Measurements from ENCODE around the gene SDR39U1.
A peak's percentile ranks its signal among the peaks of the same experiment; 100 is the strongest.

SDR39U1 gene

DNA sequence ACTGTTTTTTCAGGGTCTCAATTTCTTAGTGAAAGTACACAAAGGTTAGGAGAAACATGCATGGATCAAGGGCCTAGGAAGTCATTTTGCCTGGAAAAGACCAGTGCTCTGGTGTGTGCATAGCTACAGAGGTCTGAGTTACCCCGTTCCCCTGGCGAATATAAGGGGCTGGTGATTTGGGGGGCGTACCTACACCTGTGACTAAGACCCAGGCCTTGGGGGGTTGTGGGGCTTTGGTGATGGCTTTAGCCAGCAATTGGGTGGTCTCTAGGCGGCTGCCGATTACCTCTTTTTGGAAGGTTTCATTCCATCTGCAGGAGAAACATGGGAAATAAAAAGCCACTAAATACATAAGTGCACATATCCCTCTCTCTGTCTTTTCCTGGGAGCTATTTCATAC lies 1.1 kb downstream of the SDR39U1 start:
- no peak for DNase-seq

- DNase-seq = no peak
Measured at GRCh38 chr14:24440606-24441399, 1.8 kb downstream of the SDR39U1 start.

DNA sequence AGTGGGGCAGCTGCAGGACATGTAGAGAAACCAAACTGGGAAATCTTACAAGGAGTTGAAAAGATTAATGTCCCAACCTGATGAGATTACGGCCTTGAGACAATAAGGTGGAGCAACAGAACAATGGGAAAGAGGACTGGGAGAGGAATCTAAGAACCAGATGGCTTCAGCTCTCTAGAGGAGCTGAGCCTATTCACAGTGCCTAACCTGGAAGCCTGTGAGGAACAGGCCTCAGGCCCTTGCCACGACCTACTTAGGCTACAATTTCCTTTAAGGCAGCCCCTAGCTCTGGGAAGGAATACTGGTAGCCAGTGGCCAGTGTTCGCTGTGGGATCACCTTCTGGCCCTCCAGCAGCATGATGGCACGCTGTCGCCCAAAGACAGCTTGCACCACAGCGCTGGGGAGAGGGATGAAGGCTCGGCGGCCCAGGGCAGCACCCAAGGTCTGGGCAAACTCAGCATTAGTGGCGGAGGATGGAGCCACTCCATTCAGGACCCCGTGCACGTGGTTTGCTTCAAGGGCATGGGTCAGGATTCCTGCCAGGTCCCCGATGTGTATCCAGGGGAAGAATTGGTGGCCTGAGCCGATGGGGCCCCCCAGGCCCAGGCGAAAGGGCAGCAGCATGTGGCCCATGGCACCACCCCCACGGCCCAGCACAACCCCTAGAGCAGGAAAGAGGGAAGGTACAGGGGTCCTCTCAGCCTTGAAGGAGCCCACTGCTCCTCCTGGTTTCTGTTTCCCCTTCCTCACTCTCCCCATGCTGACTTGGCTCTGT lies 2.6 kb downstream of the SDR39U1 start:
- no peak for DNase-seq

GRCh38 chr14:24439257-24439656 lies 3.3 kb downstream of the SDR39U1 start:
- DNase-seq = no peak

GRCh38 chr14:24438223-24439097 lies 4.1 kb downstream of the SDR39U1 start:
- DNase-seq = no peak

- DNase-seq = no peak
Measured at GRCh38 chr14:24437736-24438067, 4.9 kb downstream of the SDR39U1 start.

DNA sequence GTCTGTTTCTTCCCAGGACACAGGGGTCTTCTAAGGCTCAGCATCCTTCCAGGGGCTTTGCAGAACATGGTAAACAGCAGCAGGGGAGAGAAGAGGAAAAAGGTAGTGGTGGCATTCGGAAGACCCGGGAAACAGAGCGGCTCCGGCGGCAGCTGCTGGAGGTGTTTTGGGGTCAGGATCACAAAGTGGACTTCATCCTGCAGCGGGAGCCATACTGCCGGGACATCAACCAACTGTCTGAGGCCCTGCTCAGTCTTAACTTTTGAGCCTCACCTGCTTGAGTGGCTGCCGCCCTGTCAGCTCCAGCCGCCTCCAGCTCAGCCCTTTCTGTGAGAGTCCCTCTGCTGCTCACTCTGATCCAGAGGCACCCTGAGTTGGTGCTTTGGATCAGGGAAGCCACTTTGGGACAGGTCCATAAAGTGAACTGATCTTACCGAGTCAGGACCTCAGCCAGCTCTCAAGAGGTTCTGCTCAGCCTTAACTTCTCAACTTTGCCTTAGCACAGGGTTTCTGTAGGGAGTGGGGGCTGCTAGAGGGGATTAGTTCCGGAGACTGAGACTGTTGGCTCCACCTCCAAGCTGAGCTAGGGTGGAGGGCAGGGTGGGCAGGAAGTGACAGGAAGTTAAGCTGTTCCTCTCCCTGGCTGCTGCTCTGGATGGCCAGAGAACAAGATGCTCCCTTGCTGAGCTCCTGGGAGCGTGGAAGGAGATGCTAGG lies 5.4 kb downstream of the SDR39U1 start:
- no peak for DNase-seq

DNA sequence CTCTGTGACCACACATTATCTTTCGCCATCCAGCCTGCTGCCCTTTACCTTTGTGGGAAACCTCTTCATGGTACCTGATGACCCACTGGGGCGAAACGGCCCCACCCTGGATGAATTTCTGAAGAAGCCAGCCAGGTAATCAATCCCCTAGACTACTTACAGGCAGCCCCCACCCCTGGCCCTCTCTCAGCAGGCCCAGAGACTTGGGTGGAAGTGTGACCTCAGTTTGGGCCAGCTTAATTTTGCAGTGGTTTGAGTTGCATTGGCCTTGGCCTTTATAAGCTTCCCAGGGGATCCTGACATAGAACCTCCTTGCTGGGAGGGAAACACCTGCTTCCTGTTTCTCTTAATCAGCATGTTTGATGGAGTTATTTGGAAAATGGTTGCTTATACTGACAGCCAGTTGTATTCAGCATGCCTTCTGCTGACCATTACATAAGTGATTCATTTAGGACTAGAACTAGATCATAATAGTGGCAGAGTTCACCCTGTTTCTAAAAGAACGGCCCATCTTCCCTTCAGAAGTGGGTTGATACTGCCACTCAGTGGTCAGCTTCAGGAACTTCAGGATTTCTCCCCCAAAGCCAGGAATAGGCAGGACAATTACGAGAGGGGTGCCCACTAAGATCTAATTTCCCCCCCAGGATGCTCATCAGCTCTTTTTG lies 6.1 kb downstream of the SDR39U1 start:
- DNase-seq = peak in 1 of 2 donors; percentile 31

DNA sequence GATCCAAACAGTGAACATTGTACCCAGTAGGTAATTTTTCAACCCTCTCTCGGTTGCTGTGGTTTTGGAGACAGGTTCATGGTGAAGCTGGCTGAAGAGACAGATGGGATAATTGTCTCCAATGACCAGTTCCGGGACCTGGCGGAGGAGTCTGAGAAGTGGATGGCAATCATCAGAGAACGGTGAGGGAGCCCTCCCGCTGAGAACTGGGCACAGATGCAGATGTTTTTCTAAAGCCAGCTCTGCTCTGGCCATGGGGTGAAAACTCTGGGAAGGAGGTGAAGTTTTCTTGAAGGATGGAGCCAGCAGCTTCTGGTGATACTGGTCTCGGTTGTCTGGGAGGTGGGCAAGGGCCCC lies 6.6 kb downstream of the SDR39U1 start:
- no peak for DNase-seq

- no peak for DNase-seq
Measured at GRCh38 chr14:24435192-24435810, 7.3 kb downstream of the SDR39U1 start.

DNA sequence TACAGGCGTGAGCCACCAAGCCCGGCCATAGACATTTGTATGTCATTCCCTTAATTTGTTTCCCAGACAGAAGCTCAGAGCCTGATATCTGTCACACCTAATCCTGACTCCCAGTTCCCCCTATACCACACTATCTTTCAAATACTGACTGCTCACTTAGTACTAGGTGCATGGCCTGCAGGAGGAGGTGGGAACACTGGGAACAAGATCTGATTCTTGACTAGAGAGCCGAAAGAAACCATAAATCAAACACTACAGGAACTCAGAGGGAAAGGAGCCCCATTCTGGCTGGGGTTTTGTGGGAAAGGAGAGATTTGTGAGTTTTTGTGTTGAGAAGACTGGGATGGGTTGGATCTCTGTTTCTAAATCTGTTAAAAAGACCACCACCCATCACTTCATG lies 7.9 kb downstream of the SDR39U1 start:
- no peak for DNase-seq

- DNase-seq = no peak
Measured at GRCh38 chr14:24434036-24434435, 8.5 kb downstream of the SDR39U1 start.

DNA sequence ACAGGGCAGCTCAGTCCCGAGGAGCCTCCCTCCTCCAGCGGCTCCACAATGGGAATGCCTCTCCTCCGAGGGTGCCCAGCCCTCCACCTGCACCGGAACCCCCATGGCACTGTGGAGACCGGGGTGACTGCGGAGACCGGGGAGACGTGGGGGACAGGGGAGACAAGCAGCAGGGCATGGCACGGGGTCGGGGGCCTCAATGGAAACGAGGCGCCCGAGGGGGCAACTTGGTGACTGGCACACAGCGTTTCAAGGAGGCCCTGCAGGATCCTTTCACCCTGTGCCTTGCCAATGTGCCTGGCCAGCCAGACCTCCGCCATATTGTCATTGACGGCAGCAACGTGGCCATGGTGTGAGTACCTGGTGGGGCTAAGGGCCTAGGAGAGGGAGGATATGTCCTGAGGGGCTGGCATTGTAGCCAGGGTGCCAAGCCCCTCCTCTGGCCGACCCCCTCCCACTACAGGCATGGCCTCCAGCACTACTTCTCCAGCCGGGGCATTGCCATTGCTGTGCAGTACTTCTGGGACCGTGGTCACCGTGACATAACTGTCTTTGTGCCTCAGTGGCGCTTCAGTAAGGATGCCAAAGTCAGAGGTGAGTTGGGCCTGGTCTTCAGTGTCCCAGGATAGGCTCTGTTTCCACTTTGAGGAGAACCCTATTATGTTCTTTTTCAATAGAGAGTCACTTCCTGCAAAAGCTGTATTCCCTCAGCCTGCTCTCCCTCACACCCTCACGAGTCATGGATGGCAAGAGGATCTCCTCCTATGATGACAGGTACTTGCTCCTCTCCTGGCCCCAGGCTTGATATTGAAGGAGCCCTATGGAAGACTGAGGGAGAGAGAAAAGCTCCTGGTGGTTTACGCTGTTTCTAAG lies 10.1 kb downstream of the SDR39U1 start:
- no peak for DNase-seq

GRCh38 chr14:24431569-24432258 lies 10.9 kb downstream of the SDR39U1 start:
- DNase-seq = peak; percentile 94 to 95

DNA sequence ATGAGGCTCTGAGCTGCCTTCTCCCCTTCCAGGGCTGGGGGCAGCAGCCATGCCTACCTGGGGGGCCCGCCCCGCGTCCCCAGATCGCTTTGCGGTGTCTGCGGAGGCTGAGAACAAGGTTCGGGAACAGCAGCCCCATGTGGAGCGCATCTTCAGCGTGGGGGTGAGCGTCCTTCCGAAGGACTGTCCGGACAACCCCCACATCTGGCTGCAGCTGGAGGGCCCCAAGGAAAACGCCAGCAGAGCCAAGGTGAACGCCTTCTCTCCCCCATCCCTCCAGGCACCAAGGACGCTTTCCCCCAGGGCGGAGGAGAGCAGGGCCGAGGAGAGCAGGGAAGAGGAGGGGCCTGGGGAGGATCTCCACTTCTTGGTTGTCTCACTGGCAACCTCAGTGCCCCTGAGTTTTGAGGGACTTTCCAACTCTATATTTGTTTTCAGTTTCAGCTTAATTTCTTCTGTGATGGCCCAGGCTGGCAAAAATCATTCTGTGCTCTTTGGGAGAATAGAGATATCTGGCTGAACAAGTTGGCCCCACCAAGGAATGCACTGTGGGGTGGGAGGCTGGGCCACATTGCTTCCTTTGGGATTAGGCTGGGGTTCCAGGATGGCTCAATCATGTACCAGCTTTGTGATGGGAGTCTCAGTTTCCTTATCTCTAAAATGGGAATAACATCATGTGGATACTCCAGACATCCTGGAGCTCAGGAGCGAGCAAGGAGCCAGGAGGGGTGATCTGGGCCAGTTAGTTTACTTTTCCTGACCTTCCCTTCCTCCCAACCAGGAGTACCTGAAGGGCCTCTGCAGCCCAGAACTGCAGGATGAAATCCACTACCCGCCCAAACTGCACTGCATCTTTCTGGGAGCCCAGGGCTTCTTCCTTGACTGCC lies 11.7 kb downstream of the SDR39U1 start:
- peak; percentile 41 to 60 for DNase-seq

DNA sequence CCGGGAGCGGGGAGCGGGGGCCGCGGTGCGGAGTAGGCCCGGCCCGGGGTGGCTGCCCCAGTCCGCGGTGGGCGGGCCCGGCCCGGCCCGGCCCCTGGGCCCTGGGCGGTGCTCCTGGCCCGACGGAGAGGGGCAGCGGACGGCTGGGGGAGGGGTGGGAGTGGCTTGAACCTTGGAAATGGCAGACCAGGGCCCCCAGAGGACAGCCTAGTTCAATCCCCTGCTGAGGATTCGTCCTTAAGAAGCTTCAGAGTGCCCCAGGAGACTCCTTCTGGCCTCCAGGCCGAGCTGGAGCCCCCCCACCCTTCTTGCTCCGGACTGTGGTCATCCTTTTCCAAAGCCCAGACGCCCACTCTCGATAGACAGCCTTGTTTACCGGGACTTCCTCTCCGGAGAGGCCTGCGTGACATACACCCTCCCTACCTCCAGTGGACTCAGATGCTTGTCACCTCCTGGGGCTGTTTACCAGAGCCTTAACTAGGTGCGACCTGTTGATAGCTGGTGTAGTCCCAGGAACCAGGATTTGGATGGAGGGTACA lies 12.4 kb downstream of the SDR39U1 start:
- DNase-seq = peak; percentile 46 to 49

DNA sequence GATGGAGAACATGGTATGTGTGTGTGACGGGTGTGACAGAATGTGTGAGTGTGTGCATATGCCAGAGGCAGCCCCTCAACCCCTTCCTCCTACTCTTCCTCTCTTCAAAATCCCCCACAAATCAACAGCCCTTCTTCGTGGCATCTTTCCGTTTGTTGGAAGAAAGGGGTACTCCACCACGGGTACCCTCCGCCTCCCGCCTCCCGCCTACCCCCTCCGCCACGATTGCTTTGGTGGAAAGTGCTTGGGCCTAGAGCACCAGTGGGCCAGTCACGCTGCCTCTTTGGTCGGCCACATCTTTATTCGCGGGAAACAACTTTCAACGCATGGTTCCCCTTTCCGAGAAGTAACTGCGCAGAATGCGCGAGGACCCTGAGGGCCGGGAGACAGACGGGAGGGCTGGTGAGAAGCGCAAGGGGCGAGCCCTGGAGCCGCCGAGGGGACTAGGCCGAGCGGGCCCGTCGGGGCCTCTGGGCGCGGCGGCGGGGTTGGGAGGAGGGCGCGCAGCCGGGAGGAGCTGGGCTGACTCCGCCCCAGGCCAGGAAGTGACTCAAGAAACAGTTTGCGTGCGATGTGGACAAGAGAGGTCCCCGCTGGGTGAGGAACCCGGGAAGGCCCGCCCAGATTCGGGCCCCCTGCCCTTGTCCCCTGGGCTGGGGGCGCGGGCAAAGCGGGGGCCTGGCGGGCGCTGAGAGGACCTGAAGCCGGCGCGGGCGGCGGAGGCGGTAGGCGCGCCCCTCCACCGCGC lies 13.0 kb downstream of the SDR39U1 start, which contains the start of the genes CBLN3 and KHNYN:
Gene CBLN3 (minus strand): TSS at position 274 of the 748 bp plus-strand sequence. CDS start 614 bp downstream, outside the sequence.
Gene KHNYN (plus strand): TSS at position 560 of the 748 bp plus-strand sequence. CDS start 777 bp downstream, outside the sequence.
- peak; percentile 80 to 83 for DNase-seq
